ENCODE data around the gene ATXN7L1. TPM values are rescaled to one million over a fixed set of nuclear protein-coding genes. Genes with fewer than 3 reads are reported as not detected.

ATXN7L1 gene
- total RNA-seq, 4 donors from 2014 or later = 8.1 to 13.5 (median 9.1) TPM

DNA sequence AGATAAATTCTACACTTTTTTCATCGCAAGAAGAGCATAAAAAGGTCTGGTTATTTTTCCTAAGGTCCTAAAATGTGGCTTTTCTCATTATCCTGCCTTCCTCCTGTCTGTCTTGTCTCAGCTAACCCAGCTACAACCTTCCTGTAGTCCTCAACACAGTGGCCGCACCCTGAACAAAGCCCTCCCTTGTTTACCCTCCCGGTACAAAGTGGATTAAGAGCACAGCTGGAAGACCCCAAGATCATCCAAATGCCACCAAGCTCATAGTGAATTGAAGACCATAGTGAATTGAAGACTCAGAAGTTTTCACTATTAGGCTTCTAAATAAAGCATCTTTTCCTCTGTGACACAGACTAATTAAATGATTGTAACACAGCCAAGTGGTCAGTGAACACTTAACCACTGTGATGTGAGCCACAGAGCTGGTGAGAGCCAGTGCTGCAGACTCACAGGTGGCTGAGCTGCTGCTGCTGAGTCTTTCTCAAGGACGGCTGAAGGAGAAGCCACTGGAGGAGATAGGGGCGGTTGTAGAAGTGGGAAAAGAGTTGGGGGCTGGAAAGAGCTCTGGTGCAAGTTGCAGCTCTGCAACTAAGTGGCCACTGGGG is 123.6 kb downstream of the ATXN7L1 start:
- no peak for TF ChIP-seq CTCF (IDR thresholded peaks at IDR 0.05)
- TF ChIP-seq POLR2A (IDR thresholded peaks at IDR 0.05) = no peak
- intact Hi-C loops (cut with DNase I; ENCODE audit: low total_unique reads) = no loop called here
- WGBS, 2 donors = 95 to 98% methylated on average over 5 of the region's 5 CpGs
- H3K4me3 ChIP-seq (ENCODE audit: low read depth, poor library complexity, severe bottlenecking) = no peak overlapping the region
- DNase-seq (ENCODE audit: low spot score in 2 of 2) = no peak

GRCh38 chr7:105751054-105751453 is 125.3 kb downstream of the ATXN7L1 start:
- intact Hi-C loops (cut with DNase I; ENCODE audit: low total_unique reads) = no loop called here
- TF ChIP-seq CTCF (IDR thresholded peaks at IDR 0.05) (no peak), POLR2A (IDR thresholded peaks at IDR 0.05) (no peak)
- H3K4me3 ChIP-seq (ENCODE audit: low read depth, poor library complexity, severe bottlenecking) = no peak overlapping the region
- no peak for DNase-seq (ENCODE audit: low spot score in 2 of 2)
- 83 to 96% methylated on average over 3 of the region's 3 CpGs for WGBS, 2 donors

DNA sequence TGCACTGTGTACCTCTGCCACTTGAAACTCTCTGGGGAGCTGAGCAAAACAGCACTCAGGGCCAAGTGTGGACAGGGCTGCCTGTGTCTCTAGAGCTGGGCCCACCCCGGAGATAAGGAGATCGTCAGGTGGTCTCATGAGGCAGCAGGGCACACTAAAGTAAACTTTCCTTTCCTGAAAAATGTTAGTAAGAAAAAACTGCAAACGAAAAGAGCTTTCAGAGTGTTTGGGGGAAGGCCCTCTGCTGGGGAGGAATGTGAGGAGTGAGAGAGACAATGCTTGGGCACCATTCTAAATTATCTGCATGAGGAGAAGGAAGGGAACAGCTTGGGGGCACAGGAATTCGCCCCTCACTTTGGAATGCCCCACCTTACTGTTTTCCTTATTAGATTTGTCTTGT is 127.7 kb downstream of the ATXN7L1 start:
- no peak overlapping the region for H3K4me3 ChIP-seq (ENCODE audit: low read depth, poor library complexity, severe bottlenecking)
- TF ChIP-seq POLR2A (IDR thresholded peaks at IDR 0.05) (no peak), CTCF (IDR thresholded peaks at IDR 0.05) (no peak)
- peak in 1 of 2 donors; percentile 32 for DNase-seq (ENCODE audit: low spot score in 2 of 2)
- 72 to 81% methylated on average over 4 of the region's 4 CpGs for WGBS, 2 donors
- intact Hi-C loops (cut with DNase I; ENCODE audit: low total_unique reads) = no loop called here

GRCh38 chr7:105745681-105746330 is 130.6 kb downstream of the ATXN7L1 start:
- intact Hi-C loops (cut with DNase I; ENCODE audit: low total_unique reads) = no loop called here
- DNase-seq (ENCODE audit: low spot score in 2 of 2) = no peak
- no peak overlapping the region for H3K4me3 ChIP-seq (ENCODE audit: low read depth, poor library complexity, severe bottlenecking)
- TF ChIP-seq POLR2A (IDR thresholded peaks at IDR 0.05) (no peak), CTCF (IDR thresholded peaks at IDR 0.05) (no peak)
- WGBS, 2 donors = 87 to 92% methylated on average over 7 of the region's 7 CpGs

DNA sequence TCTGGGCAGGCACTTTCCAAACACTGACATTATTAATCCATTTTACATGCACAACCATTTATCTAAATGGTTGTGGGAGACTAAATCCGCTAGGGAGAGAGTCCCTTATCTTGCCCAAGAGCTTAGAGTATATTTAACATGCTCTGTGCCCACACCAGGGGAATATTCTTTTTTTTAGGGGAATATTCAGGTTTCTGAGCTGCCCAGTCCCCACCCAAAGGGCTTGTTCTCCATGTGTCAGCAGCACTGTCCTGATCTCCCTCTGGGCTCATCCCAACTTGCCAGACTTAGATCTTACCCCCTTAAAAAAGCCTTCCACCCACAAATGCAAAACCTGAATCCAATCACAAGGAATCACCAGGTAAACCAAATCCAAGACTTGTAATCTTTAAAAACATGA is 132.1 kb downstream of the ATXN7L1 start:
- no peak overlapping the region for H3K4me3 ChIP-seq (ENCODE audit: low read depth, poor library complexity, severe bottlenecking)
- intact Hi-C loops (cut with DNase I; ENCODE audit: low total_unique reads) = no loop called here
- TF ChIP-seq POLR2A (IDR thresholded peaks at IDR 0.05) (no peak), CTCF (IDR thresholded peaks at IDR 0.05) (no peak)
- no peak for DNase-seq (ENCODE audit: low spot score in 2 of 2)
- WGBS, 2 donors = 77 to 97% methylated on average over 1 of the region's 1 CpG
